Activated naive CD8-positive, alpha-beta T cell treated with anti-CD3 and anti-CD28 coated beads, Interleukin-2, amount 10 ng/mL, durations not matched to agents 7 days and 5 days (primary cell): ENCODE measurements around the gene SNX8. TPM values are rescaled to one million over a fixed set of nuclear protein-coding genes. Genes with fewer than 3 reads are reported as not detected.
A peak's percentile ranks its signal among the peaks of the same experiment; 100 is the strongest.
"Not testable (repeated sequence)": the region's sequence is repeated elsewhere in the genome, so short reads cannot be mapped to it uniquely, and the experiment has no call there.

Experiments
- ATAC-seq: fragments of 150-1000 bp; cut with Tn5 transposase; one replicate; pipeline ENCODE4 v1.10.0; 2021; ENCODE audit warnings: low read depth, moderate library complexity
- POLR2A ChIA-PET: fragments of 350-600 bp; sonication (Branson Sonifier 250); formaldehyde crosslinking; loops from one replicate; lab custom pipeline; 2021; ENCODE audit warnings: antibody characterized with exemption; lab: Charles Lee
- DNase-seq: peaks from one replicate; pipeline ENCODE4 v3.0.0; 2021
- H3K27ac Mint-ChIP-seq: one replicate; pipeline ENCODE4 v1.8.0; 2022; ENCODE audit warnings: mild to moderate bottlenecking, mixed read lengths
- H3K27me3 Mint-ChIP-seq: one replicate; pipeline ENCODE4 v1.8.0; 2022; ENCODE audit warnings: mild to moderate bottlenecking, moderate library complexity, mixed read lengths
- H3K36me3 Mint-ChIP-seq: one replicate; pipeline ENCODE4 v1.8.0; 2021; ENCODE audit warnings: mild to moderate bottlenecking, mixed read lengths
- H3K4me1 Mint-ChIP-seq: one replicate; pipeline ENCODE4 v1.8.0; 2021; ENCODE audit warnings: mixed read lengths
- H3K4me3 Mint-ChIP-seq: one replicate; pipeline ENCODE4 v1.8.0; 2022; ENCODE audit warnings: mild to moderate bottlenecking, moderate library complexity, mixed read lengths
- H3K9me3 Mint-ChIP-seq: one replicate; pipeline ENCODE4 v1.8.0; 2021; ENCODE audit warnings: mixed read lengths
- total RNA-seq, 2 experiments: library from RNA; stranded (reverse); gene quantifications; one replicate each; pipeline ENCODE4 v1.2.3, GENCODE V29; 2021

The SNX8 gene
- total RNA-seq, 2 experiments from 2014 or later: 18.6 to 22.1 TPM

DNA sequence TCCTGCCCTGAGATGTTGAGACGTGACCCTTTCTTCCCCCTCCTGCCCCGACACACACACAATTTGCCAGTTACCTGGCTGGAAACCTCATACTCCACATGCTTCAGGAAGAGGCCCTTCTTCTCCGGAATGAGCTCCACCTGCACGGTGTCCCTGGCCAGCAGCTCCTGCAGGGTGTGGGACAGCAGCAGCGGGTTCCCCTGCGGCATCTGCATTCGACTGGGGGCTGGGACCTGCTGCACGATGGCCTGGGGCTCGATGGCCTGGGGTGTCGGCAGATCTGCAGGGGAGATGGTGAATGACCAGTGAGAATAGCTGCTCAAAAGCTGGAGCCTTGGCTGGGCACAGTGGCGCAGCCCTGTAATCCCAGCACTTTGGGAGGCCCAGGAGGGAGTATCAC is 36.2 kb downstream of the SNX8 start:
- Mint-ChIP-seq H3K27me3 (no peaks in the 10 kb centered on the region), H3K9me3 (no peaks in the 10 kb centered on the region), H3K4me3 (no peak overlapping the region), H3K27ac (no peak overlapping the region), H3K4me1 (peaks cover 7% of the 10 kb centered on the region), H3K36me3 (no peaks in the 10 kb centered on the region)
- POLR2A ChIA-PET: no interaction called here
- ATAC-seq: no peak
- DNase-seq: no peak

- Mint-ChIP-seq H3K9me3 (no peaks in the 10 kb centered on the region), H3K4me3 (no peak overlapping the region), H3K27me3 (no peaks in the 10 kb centered on the region), H3K36me3 (peaks cover 3% of the 10 kb centered on the region), H3K27ac (no peak overlapping the region), H3K4me1 (peaks cover 7% of the 10 kb centered on the region)
- DNase-seq (no peak), ATAC-seq (no peak)
- POLR2A ChIA-PET: no interaction called here
Observed at GRCh38 chr7:2276107-2276506, 38.1 kb downstream of the SNX8 start.

GRCh38 chr7:2275101-2275500 is 39.1 kb downstream of the SNX8 start:
- peaks cover 3% of the 10 kb centered on the region for H3K36me3 Mint-ChIP-seq
- no peaks in the 10 kb centered on the region for H3K27me3 Mint-ChIP-seq
- peaks cover 5% of the 10 kb centered on the region for H3K4me1 Mint-ChIP-seq
- POLR2A ChIA-PET: no interaction called here
- H3K9me3 Mint-ChIP-seq: no peaks in the 10 kb centered on the region
- DNase-seq: no peak
- no peak overlapping the region for H3K27ac Mint-ChIP-seq
- no peak overlapping the region for H3K4me3 Mint-ChIP-seq
- no peak for ATAC-seq

DNA sequence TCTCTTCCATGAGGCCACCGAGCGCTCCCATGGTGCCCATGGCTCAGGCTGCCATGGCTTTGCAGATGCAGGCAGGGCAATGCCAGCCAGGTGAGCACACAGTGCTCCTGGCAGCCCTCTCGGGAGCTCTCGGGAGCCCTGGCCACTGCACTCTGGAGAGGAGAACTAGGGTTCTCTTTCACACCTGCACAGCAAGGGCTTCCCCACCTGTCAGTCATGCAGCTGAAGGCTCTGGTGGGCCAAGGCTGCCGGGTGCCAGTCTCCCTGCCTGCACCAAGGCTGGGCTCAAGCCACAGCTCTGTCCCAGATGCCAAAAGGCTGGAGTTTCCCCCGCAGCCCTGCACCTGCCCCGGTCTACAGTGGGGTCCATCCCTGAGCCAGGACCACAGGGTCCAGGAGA is 39.6 kb downstream of the SNX8 start:
- H3K4me1 Mint-ChIP-seq: peaks cover under 1% of the 10 kb centered on the region
- DNase-seq: no peak
- no peak for ATAC-seq
- H3K9me3 Mint-ChIP-seq: no peaks in the 10 kb centered on the region
- no peak overlapping the region for H3K4me3 Mint-ChIP-seq
- POLR2A ChIA-PET: no interaction called here
- H3K27ac Mint-ChIP-seq: no peak overlapping the region
- H3K36me3 Mint-ChIP-seq: peaks cover 3% of the 10 kb centered on the region
- H3K27me3 Mint-ChIP-seq: no peaks in the 10 kb centered on the region

GRCh38 chr7:2273866-2274265 is 40.4 kb downstream of the SNX8 start:
- DNase-seq (no peak), ATAC-seq (no peak)
- POLR2A ChIA-PET: no interaction called here
- Mint-ChIP-seq H3K4me3 (no peak overlapping the region), H3K4me1 (no peaks in the 10 kb centered on the region), H3K27me3 (no peaks in the 10 kb centered on the region), H3K27ac (no peak overlapping the region), H3K36me3 (peaks cover 6% of the 10 kb centered on the region), H3K9me3 (no peaks in the 10 kb centered on the region)

- ATAC-seq: no peak
- H3K4me3 Mint-ChIP-seq: no peak overlapping the region
- no peak overlapping the region for H3K27ac Mint-ChIP-seq
- H3K27me3 Mint-ChIP-seq: no peaks in the 10 kb centered on the region
- POLR2A ChIA-PET: no interaction called here
- H3K4me1 Mint-ChIP-seq: no peaks in the 10 kb centered on the region
- no peak for DNase-seq
- H3K9me3 Mint-ChIP-seq: no peaks in the 10 kb centered on the region
- H3K36me3 Mint-ChIP-seq: peaks cover 6% of the 10 kb centered on the region
Observed at GRCh38 chr7:2272031-2272430, 42.2 kb downstream of the SNX8 start.

GRCh38 chr7:2271273-2272026 is 42.8 kb downstream of the SNX8 start:
- Mint-ChIP-seq H3K4me3 (no peak overlapping the region), H3K36me3 (peaks cover 6% of the 10 kb centered on the region), H3K27me3 (no peaks in the 10 kb centered on the region), H3K4me1 (no peaks in the 10 kb centered on the region), H3K27ac (no peak overlapping the region), H3K9me3 (no peaks in the 10 kb centered on the region)
- ATAC-seq: no peak
- DNase-seq: no peak
- POLR2A ChIA-PET: no interaction called here

GRCh38 chr7:2270495-2270894 is 43.7 kb downstream of the SNX8 start:
- Mint-ChIP-seq H3K27ac (no peak overlapping the region), H3K9me3 (no peaks in the 10 kb centered on the region), H3K27me3 (no peaks in the 10 kb centered on the region), H3K36me3 (peaks cover 6% of the 10 kb centered on the region), H3K4me1 (no peaks in the 10 kb centered on the region), H3K4me3 (no peak overlapping the region)
- POLR2A ChIA-PET: no interaction called here
- DNase-seq (no peak), ATAC-seq (no peak)

DNA sequence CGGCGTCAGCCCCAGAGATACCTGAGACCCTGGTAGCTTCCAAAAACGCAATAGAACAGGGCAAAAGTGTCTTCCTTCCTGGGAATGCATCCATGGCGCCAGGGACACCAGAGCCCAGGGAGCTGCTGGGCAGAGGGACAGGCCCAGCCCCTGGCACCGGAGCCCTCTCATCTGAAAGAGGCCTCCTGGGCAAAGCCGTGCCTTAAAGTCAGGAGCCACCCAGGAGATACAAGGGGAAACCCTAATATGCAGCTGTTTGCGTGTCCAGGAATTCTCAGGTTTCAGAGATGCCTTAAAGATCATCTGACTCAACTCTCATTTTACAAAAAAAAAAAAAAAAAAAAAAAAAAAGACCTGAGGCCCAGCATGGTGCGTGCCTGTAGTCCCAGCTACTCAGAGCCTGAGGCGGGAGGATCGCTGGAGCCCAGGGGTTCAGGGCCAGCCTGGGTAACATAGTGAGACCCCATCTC is 44.2 kb downstream of the SNX8 start:
- POLR2A ChIA-PET: no interaction called here
- Mint-ChIP-seq H3K9me3 (no peaks in the 10 kb centered on the region), H3K4me3 (no peak overlapping the region), H3K36me3 (peaks cover 6% of the 10 kb centered on the region), H3K4me1 (no peaks in the 10 kb centered on the region), H3K27me3 (no peaks in the 10 kb centered on the region), H3K27ac (no peak overlapping the region)
- no peak for ATAC-seq
- no peak for DNase-seq

DNA sequence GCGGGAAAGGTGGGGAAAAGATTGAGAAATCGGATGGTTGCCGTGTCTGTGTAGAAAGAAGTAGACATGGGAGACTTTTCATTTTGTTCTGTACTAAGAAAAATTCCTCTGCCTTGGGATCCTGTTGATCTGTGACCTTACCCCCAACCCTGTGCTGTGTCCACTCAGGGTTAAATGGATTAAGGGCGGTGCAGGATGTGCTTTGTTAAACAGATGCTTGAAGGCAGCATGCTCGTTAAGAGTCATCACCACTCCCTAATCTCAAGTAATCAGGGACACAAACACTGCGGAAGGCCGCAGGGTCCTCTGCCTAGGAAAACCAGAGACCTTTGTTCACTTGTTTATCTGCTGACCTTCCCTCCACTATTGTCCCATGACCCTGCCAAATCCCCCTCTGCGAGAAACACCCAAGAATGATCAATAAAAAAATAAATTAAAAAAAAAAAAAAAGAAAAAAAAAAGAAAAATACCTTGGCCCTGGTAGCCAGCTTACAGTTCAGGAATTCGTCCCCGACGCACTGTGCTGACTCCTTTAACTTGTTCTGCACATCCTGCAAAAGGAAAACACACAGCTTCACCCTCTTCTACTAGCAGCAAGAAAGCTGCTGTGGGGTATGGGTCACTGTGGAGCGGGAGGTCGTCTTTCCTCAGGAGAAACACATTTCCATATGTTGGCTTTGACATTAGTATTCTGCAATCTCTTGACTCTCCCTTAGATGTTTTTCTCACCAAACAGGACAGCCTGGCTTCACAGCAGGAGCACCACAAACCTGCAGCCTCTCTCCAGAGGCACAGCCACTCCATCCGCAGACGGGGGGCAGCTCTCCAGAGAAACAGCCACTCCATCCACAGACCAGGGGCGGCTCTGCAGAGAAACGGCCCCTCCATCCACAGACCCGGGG is 44.9 kb downstream of the SNX8 start:
- DNase-seq, H3K4me3 Mint-ChIP-seq: not testable (repeated sequence)

DNA sequence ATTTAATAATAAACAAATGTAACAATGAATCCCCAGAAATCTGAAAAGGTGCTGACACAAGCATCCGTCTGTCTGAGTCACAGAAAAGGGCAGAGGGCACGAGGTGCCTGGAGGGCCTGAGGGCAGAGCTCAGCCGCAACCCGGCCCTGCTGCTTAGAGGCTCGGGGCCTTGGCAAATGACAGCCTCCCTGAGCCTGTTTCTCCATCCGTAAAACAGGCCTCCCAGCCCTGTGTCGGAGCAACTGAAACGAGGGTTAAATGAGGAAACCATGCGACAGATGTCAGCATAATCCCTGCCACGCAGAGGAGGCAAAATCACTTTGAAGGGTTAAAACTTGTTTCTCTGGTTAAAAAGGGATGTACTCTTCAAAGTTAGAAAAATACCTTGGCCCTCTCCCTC is 47.3 kb downstream of the SNX8 start:
- ATAC-seq: no peak
- no peak for DNase-seq
- Mint-ChIP-seq H3K27ac (no peak overlapping the region), H3K36me3 (peaks cover 10% of the 10 kb centered on the region), H3K27me3 (no peaks in the 10 kb centered on the region), H3K9me3 (no peaks in the 10 kb centered on the region), H3K4me3 (no peak overlapping the region), H3K4me1 (peaks cover under 1% of the 10 kb centered on the region)
- POLR2A ChIA-PET: no interaction called here

More for the DNA sequence above, 44.9 kb downstream of the SNX8 start:
- POLR2A ChIA-PET, H3K9me3 Mint-ChIP-seq, ATAC-seq, H3K27ac Mint-ChIP-seq, H3K36me3 Mint-ChIP-seq, H3K4me1 Mint-ChIP-seq, H3K27me3 Mint-ChIP-seq: not testable (repeated sequence)

GRCh38 chr7:2264158-2264557 is 50.1 kb downstream of the SNX8 start:
- Mint-ChIP-seq H3K27ac (no peak overlapping the region), H3K27me3 (no peaks in the 10 kb centered on the region), H3K36me3 (peaks cover 6% of the 10 kb centered on the region), H3K4me3 (no peak overlapping the region), H3K4me1 (peaks cover 6% of the 10 kb centered on the region), H3K9me3 (no peaks in the 10 kb centered on the region)
- DNase-seq (no peak), ATAC-seq (no peak)
- POLR2A ChIA-PET: no interaction called here

- POLR2A ChIA-PET: no interaction called here
- H3K9me3 Mint-ChIP-seq: no peaks in the 10 kb centered on the region
- H3K27ac Mint-ChIP-seq: peak overlapping the region; percentile 9
- ATAC-seq (no peak), DNase-seq (no peak)
- peaks cover 6% of the 10 kb centered on the region for H3K36me3 Mint-ChIP-seq
- H3K4me3 Mint-ChIP-seq: no peak overlapping the region
- H3K4me1 Mint-ChIP-seq: peaks cover 6% of the 10 kb centered on the region
- no peaks in the 10 kb centered on the region for H3K27me3 Mint-ChIP-seq
Observed at GRCh38 chr7:2263176-2263575, 51.1 kb downstream of the SNX8 start.

DNA sequence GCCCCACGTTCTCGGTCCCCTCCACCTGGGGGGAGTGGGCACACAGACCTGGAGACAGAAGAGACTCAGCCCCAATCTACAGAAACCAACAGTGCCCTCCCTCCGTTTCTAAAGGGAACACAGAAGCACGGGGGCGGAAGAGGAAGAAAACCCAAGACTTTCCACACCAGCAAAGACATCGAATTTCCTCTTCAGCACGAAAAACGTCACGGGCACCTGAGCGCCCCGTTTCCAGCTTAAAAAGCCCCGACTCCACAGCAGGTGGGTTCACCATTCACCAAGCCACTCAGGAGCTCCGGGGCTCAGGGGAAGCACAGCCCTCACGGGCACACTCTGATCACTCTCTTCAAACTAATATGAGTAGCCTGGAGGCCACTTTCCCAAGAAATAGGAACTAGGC is 52.6 kb downstream of the SNX8 start:
- Mint-ChIP-seq H3K27ac (peak overlapping the region; percentile 89), H3K27me3 (no peaks in the 10 kb centered on the region), H3K36me3 (peaks cover 6% of the 10 kb centered on the region), H3K9me3 (no peaks in the 10 kb centered on the region), H3K4me1 (peaks cover 6% of the 10 kb centered on the region), H3K4me3 (peak overlapping the region; percentile 65)
- POLR2A ChIA-PET: no interaction called here
- peak; percentile 59 for ATAC-seq
- DNase-seq: no peak
